Esophagus squamous epithelium (tissue), 4 donors: ENCODE data around the gene SYT9.

Source experiments
- CTCF ChIP-seq, 6 experiments: fragments of 450-650 bp in 4 of 6; fragments of 200-600 bp in 2 of 6; sonication (generic) in 2 of 6; IDR thresholded peaks; one replicate each; pipeline ENCODE4 v1.5.1; 2016 to 2019; ENCODE audit warnings: antibody characterized with exemption in 6 of 6, mild to moderate bottlenecking in 4 of 6, moderate library complexity in 4 of 6
- POLR2A ChIP-seq, 4 donors: fragments of 450-650 bp; IDR thresholded peaks; one replicate each; pipeline ENCODE4 v1.6.1; 2017; ENCODE audit warnings: antibody characterized with exemption in 4 of 4, mild to moderate bottlenecking in 4 of 4, moderate library complexity in 3 of 4

DNA sequence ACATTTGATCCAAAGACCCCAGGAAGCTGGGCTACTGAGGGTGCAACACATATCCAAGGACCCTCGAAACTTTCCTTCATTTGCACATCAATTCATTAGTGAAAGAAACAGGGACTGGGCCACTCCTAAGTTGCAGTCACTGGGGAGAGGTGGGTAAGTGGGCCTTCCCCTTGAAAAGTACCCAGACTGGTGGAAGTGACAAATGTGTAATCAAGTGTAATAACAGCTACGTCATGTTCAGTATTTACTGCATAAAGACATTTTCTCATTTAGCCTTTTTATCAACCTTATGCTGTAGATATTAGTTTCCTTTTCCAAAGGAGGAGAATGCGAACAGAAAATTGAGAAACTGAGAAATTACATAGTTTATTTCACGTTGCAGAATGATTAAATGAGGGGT is 131.7 kb downstream of the SYT9 start:
- TF ChIP-seq POLR2A (IDR thresholded peaks at IDR 0.05) = no peak
- TF ChIP-seq CTCF (IDR thresholded peaks at IDR 0.05) = no peak
